Ovary (tissue), 9 donors: ENCODE measurements around the gene C4orf51. TPM values are rescaled to one million over a fixed set of nuclear protein-coding genes. Genes with fewer than 3 reads are reported as not detected.

Experiments used
- DNase-seq, 5 donors: peaks; one replicate each; pipeline ENCODE4 v3.0.0-alpha.2; 2019 to 2020
- H3K27ac ChIP-seq, 2 donors: fragments of 200-600 bp; one replicate each; pipeline versions ENCODE4 v1.5.1 to v1.8.0; 2019 to 2022
- H3K27me3 ChIP-seq: fragments of 200-600 bp; one replicate; pipeline ENCODE4 v1.8.0; 2022
- H3K36me3 ChIP-seq: fragments of 200-600 bp; sonication (generic); one replicate; pipeline ENCODE4 v1.5.1; 2019
- H3K4me1 ChIP-seq: one replicate; pipeline ENCODE4 v1.8.1; 2013; ENCODE audit warnings: mild to moderate bottlenecking, moderate library complexity; ENCODE audit not compliant: insufficient read depth
- H3K4me3 ChIP-seq: fragments of 200-600 bp; sonication (generic); one replicate; pipeline ENCODE4 v1.5.1; 2017
- H3K9me3 ChIP-seq, 2 donors: fragments of 200-600 bp in 1 of 2; sonication (generic) in 1 of 2; one replicate each; pipeline versions ENCODE4 v1.5.1 to v1.8.1; 2013 to 2019; ENCODE audit warnings: mild to moderate bottlenecking in 1 of 2, moderate library complexity in 1 of 2
- EP300 ChIP-seq: sonication (generic); formaldehyde crosslinking; IDR thresholded peaks from one replicate; pipeline ENCODE4 v1.6.1; 2017; ENCODE audit warnings: antibody characterized with exemption
- POLR2A ChIP-seq: fragments of 450-650 bp; IDR thresholded peaks from one replicate; pipeline ENCODE4 v1.6.1; 2017; ENCODE audit warnings: antibody characterized with exemption, mild to moderate bottlenecking, moderate library complexity
- WGBS, 3 donors: extraction: QIAGEN DNeasy Blood & Tissue Kit in 1 of 3; methylation state at CpG; one replicate each; pipeline versions ENCODE4 v1.1.5 to v1.1.7; 2013 to 2017; 5-methylcytosine and 5-hydroxymethylcytosine counted together
- intact Hi-C, 4 donors: fragments of 100-400 bp; cut with DNase I; formaldehyde crosslinking; loops; one replicate each; pipeline versions ENCODE4 v1.11.0 to v1.15.1; 2022 to 2023
- polyA plus RNA-seq, 2 donors: library from polyadenylated mRNA; stranded (reverse); fragments of 200-250 nt in 1 of 2; fragments of 350-450 nt in 1 of 2; fragmentation: Illumina TruSeq in 1 of 2; extraction: RNeasy Lipid Tissue Mini Kit (QIAGEN cat#74804) in 1 of 2; gene quantifications; one replicate each; pipeline ENCODE4 v1.2.3, GENCODE V29; 2013 to 2014
- total RNA-seq, 7 donors: library from RNA; depleted of rRNA in 2 of 7; stranded (reverse); fragments of >200 nt in 2 of 7; fragmentation: NEBNext Ultra II Directional in 3 of 7; extraction: Animal tissue kit (Norgen Biotek cat#: 25700) in 3 of 7; gene quantifications; one replicate each; pipeline versions ENCODE4 v1.1.0 to v1.2.4, GENCODE V29; 2016 to 2023
- TF ChIP-seq, protein P1 (sequence below), 3 donors: fragments of 450-650 bp in 2 of 3; fragments of 200-600 bp in 1 of 3; IDR thresholded peaks; one replicate each; pipeline versions ENCODE4 v1.5.1 to v1.8.0; 2016 to 2022; ENCODE audit warnings: antibody characterized with exemption in 3 of 3, mild to moderate bottlenecking in 1 of 3
- donor health status: DM: no; HTN: no; CAD: no; lungs with moderate emphysema.
- donor health status: DM: no; HTN: no; CAD: no.
- donor health status: Bipolar disorder and iron deficiency.
- donor health status: DM: yes; HTN: yes; CAD: no.
- donor health status: DM: no; HTN: no; CAD: no.
- donor health status: DM: yes; HTN: yes; CAD: no.

The C4orf51 gene
- total and polyA plus RNA-seq, 9 donors = not detected

DNA sequence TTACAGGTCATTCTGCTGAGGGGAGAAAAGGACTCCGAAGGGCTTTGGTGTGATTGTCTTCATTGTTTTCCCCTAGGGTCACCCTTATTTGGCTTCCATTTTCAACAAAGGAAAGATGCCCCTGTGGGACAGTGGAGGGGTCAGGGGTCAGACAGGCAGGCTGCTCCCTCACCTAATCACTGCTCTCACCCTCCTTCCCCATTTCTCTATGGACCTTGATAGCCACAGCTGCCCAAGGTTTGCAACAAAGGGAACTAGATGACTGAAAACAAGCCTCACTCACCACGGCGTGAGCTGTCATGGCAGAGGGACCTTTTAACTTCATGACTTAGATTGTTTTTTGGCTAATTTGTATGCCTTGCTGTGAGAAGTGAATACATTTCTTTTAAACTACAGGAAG lies 40.7 kb downstream of the C4orf51 start:
- no peaks in the 10 kb centered on the region for H3K36me3 ChIP-seq
- WGBS, 3 donors = 90 to 95% (median 94%) methylated on average over 3 of the region's 3 CpGs
- no peaks in the 10 kb centered on the region for H3K27me3 ChIP-seq
- TF ChIP-seq, protein P1, sequence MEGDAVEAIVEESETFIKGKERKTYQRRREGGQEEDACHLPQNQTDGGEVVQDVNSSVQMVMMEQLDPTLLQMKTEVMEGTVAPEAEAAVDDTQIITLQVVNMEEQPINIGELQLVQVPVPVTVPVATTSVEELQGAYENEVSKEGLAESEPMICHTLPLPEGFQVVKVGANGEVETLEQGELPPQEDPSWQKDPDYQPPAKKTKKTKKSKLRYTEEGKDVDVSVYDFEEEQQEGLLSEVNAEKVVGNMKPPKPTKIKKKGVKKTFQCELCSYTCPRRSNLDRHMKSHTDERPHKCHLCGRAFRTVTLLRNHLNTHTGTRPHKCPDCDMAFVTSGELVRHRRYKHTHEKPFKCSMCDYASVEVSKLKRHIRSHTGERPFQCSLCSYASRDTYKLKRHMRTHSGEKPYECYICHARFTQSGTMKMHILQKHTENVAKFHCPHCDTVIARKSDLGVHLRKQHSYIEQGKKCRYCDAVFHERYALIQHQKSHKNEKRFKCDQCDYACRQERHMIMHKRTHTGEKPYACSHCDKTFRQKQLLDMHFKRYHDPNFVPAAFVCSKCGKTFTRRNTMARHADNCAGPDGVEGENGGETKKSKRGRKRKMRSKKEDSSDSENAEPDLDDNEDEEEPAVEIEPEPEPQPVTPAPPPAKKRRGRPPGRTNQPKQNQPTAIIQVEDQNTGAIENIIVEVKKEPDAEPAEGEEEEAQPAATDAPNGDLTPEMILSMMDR (IDR thresholded peaks at IDR 0.05) = no peak
- TF ChIP-seq EP300 (no peak), POLR2A (no peak)
- intact Hi-C loops = no loop called here
- no peaks in the 10 kb centered on the region for H3K4me1 ChIP-seq
- DNase-seq = no peak
- no peaks in the 10 kb centered on the region for H3K9me3 ChIP-seq
- H3K27ac ChIP-seq = no peak overlapping the region
- H3K4me3 ChIP-seq = no peak overlapping the region

DNA sequence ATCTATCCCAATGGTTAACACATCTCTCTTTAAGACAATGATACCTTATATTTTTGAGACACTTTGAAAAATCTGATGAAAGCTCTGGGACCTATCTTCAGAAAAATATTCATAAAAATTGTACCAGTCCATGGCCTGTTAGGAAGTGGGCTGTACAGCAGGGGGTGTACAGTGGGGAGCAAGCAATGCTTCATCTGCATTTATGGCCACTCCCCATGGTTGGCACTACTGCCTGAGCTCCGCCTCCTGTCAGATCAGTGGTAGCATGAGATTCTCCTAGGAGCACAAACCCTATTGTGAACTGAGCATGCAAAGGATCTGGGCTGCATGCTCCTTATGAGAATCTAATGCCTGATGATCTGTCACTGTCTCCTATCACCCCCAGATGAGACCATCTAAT lies 42.6 kb downstream of the C4orf51 start:
- Histone ChIP-seq H3K4me3 (no peak overlapping the region), H3K27me3 (no peaks in the 10 kb centered on the region), H3K4me1 (no peaks in the 10 kb centered on the region), H3K9me3 (no peaks in the 10 kb centered on the region), H3K27ac (no peak overlapping the region), H3K36me3 (no peaks in the 10 kb centered on the region)
- intact Hi-C loops = no loop called here
- TF ChIP-seq, protein P1 (IDR thresholded peaks at IDR 0.05) = no peak
- TF ChIP-seq POLR2A (no peak), EP300 (no peak)
- WGBS, 3 donors = 98 to 100% (median 100%) methylated on average over 1 of the region's 1 CpG
- DNase-seq = no peak

DNA sequence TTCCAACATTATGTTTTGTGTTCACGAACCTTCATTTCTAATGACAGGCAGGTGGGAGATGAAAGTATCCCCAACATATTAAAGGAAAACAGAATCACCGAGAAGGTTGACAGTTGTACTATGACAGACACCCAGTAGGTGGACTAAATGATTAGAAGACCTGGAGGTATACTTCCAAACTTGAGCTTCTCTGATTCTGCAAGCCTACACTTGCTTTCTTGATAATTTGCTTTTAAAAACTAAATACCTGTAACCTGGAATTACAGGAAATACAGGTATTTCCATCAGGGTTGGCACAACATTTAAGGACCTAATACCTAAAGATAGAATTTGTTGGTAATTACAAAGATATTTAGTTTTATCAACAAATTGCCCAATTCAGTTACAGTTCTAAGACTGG lies 43.4 kb downstream of the C4orf51 start:
- TF ChIP-seq EP300 = no peak
- TF ChIP-seq, protein P1 (IDR thresholded peaks at IDR 0.05) = no peak
- TF ChIP-seq POLR2A = no peak
- intact Hi-C loops = no loop called here
- H3K9me3 ChIP-seq = no peaks in the 10 kb centered on the region

DNA sequence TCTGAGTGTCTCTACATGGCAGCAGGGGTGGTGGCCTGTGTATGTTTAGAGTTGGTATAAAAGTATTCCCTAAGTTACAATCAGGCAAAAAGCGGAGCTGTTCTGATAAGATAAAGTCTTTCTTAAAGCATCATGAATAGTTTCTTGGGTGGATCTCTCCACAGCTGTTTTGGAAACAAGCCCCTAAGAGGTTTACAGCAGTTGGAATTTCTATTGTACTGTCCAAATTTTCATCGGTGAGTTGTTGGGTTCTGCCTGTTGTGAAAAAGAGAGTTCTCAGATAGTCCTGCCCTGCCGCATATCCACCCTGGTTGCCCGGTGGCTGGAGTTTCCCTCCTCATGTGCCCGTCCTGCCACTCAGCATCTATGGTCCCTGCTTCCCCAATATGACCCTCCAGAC lies 50.1 kb downstream of the C4orf51 start:
- 56 to 66% (median 57%) methylated on average over 5 of the region's 5 CpGs for WGBS, 3 donors
- TF ChIP-seq, protein P1 (IDR thresholded peaks at IDR 0.05) = no peak
- no peak for TF ChIP-seq EP300
- no peak for TF ChIP-seq POLR2A
- H3K4me3 ChIP-seq = no peak overlapping the region
- H3K9me3 ChIP-seq = no peaks in the 10 kb centered on the region
- H3K27ac ChIP-seq = no peak overlapping the region
- H3K36me3 ChIP-seq = no peaks in the 10 kb centered on the region
- no peak for DNase-seq
- no peaks in the 10 kb centered on the region for H3K27me3 ChIP-seq
- intact Hi-C loops = loop anchor here in 2 of 4 donors (5.0 to 10.0 kb wide), 3 partner anchors 113 to 207 kb away; partner anchors contain the start of genes ZNF827 (in 2 of the 2) and MMAA (in 1 of the 2)
- H3K4me1 ChIP-seq = peaks cover 2% of the 10 kb centered on the region

More for the DNA sequence above, 43.4 kb downstream of the C4orf51 start:
- WGBS, 3 donors = 87 to 93% (median 91%) methylated on average over 2 of the region's 2 CpGs
- H3K4me1 ChIP-seq = no peaks in the 10 kb centered on the region
- H3K4me3 ChIP-seq = no peak overlapping the region
- H3K27me3 ChIP-seq = no peaks in the 10 kb centered on the region
- H3K27ac ChIP-seq = no peak overlapping the region
- no peak for DNase-seq
- no peaks in the 10 kb centered on the region for H3K36me3 ChIP-seq
